H1 (cell line): ENCODE measurements around the gene TBC1D20.

ENCODE experiments used
- ATF3 ChIP-seq: IDR thresholded peaks from 2 replicates; pipeline ENCODE4 v1.6.1; 2011; ENCODE audit warnings: low read depth, mild to moderate bottlenecking, low read length; ENCODE audit not compliant: insufficient read depth
- EGR1 ChIP-seq: IDR thresholded peaks from 2 replicates; pipeline ENCODE4 v1.6.1; 2011; ENCODE audit warnings: low read depth, low read length, borderline replicate concordance
- GABPA ChIP-seq: IDR thresholded peaks from 2 replicates; pipeline ENCODE4 v1.6.1; 2011; ENCODE audit warnings: mild to moderate bottlenecking, low read length, moderate library complexity, borderline replicate concordance; ENCODE audit not compliant: insufficient read depth
- JUND ChIP-seq: IDR thresholded peaks from 2 replicates; pipeline ENCODE4 v1.6.1; 2011; ENCODE audit warnings: mild to moderate bottlenecking, improper control_type of control experiment, low read length
- PHF8 ChIP-seq: fragments of 200-600 bp; sonication (generic); conservative IDR thresholded peaks from 2 replicates; pipeline ENCODE4 v1.7.1; 2012; ENCODE audit warnings: low read depth, mild to moderate bottlenecking, inconsistent platforms, low read length, moderate library complexity
- POLR2A ChIP-seq, 2 experiments: IDR thresholded peaks; 1 replicate in 1 of 2; 2 replicates in 1 of 2; pipeline ENCODE4 v1.6.1; 2011; ENCODE audit warnings: low read depth in 2 of 2, low read length in 2 of 2, mild to moderate bottlenecking in 2 of 2; ENCODE audit errors: control extremely low read depth in 1 of 2
- SIN3A ChIP-seq, 2 experiments: IDR thresholded peaks in 1 of 2; conservative IDR thresholded peaks in 1 of 2; 2 replicates each; pipeline ENCODE4 v1.6.1; 2011 to 2012; ENCODE audit warnings: low read length in 2 of 2, improper control_type of control experiment in 1 of 2, low read depth in 1 of 2, mild to moderate bottlenecking in 1 of 2
- SP4 ChIP-seq: IDR thresholded peaks from 2 replicates; pipeline ENCODE4 v1.6.1; 2012; ENCODE audit warnings: low read length, inconsistent platforms
- TF ChIP-seq, protein P1 (sequence below), 3 experiments: IDR thresholded peaks; 1 replicate in 2 of 3; 2 replicates in 1 of 3; pipeline versions ENCODE4 v1.5.1 to v1.6.1; 2011; ENCODE audit warnings: low read length in 3 of 3, mild to moderate bottlenecking in 3 of 3, inconsistent platforms in 2 of 3, low read depth in 1 of 3, moderate library complexity in 1 of 3; ENCODE audit not compliant: insufficient read depth in 1 of 3; ENCODE audit errors: control extremely low read depth in 1 of 3

DNA sequence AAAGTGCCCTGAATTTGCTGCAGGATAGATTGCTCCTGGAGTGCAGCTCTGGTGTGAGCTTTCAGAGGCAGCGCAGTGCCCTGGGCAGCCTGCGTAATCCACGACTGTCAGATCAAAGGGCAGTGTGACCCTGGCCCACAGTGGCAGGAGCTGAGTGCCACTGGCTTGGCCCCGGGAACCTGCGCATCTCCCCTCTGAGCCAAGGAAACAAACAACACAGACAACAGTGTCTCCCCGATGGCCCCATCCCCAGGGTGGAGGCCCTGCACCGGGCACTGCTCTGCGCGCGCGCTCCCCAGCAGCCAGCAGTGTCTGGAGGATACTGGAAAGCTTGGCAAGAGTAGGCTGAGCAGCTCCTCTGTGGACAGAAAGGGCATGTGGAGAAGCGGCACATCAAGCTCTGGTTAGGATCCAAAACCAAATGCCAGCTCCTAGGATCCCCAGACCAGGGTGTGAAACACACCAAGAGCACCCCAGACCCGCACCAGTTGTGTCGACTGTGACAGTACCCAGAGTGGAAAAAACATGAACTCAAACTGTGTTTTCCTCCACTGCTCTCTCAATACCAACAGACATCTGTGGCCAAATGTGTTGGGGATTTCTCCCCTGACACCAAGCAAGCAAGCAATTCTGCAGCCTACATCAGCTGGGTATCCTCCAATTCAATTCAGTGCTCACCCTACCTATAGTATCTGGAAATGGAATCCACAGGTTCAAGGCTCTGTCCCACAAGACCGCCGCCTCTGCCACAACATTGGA is 27.5 kb downstream of the TBC1D20 start:
- TF ChIP-seq GABPA (no peak), EGR1 (no peak), ATF3 (no peak), POLR2A (IDR thresholded peaks at IDR 0.05; ENCODE audit: control extremely low read depth in 1 of 2, low read depth in 2 of 2, low read length in 2 of 2) (no peak), SP4 (no peak), SIN3A (conservative IDR thresholded peaks at IDR 0.05 in 1 of 2, IDR thresholded peaks at IDR 0.05 in 1 of 2; ENCODE audit: low read depth in 1 of 2, low read length in 2 of 2) (0 out of 4 replicates have a peak, but pooled peaks of 1 of the 2 experiments have one; percentile 20), PHF8 (no peak), JUND (no peak)
- TF ChIP-seq, protein P1, sequence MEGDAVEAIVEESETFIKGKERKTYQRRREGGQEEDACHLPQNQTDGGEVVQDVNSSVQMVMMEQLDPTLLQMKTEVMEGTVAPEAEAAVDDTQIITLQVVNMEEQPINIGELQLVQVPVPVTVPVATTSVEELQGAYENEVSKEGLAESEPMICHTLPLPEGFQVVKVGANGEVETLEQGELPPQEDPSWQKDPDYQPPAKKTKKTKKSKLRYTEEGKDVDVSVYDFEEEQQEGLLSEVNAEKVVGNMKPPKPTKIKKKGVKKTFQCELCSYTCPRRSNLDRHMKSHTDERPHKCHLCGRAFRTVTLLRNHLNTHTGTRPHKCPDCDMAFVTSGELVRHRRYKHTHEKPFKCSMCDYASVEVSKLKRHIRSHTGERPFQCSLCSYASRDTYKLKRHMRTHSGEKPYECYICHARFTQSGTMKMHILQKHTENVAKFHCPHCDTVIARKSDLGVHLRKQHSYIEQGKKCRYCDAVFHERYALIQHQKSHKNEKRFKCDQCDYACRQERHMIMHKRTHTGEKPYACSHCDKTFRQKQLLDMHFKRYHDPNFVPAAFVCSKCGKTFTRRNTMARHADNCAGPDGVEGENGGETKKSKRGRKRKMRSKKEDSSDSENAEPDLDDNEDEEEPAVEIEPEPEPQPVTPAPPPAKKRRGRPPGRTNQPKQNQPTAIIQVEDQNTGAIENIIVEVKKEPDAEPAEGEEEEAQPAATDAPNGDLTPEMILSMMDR (IDR thresholded peaks at IDR 0.05; ENCODE audit: control extremely low read depth in 1 of 3, insufficient read depth in 1 of 3, low read depth in 1 of 3, low read length in 3 of 3), result no peak
